Fibroblast of lung (primary cell): ENCODE data around the gene BAZ1A. TPM values are rescaled to one million over a fixed set of nuclear protein-coding genes. Genes with fewer than 3 reads are reported as not detected.

Source experiments
- DNase-seq, 2 donors: peaks; one replicate each; pipeline versions ENCODE4 v3.0.0 to v3.0.0-alpha.2; 2010; ENCODE audit warnings: low read depth in 2 of 2
- H2AFZ ChIP-seq: 2 replicates; pipeline ENCODE4 v1.5.1; 2012; ENCODE audit warnings: low read length, control low read depth, inconsistent platforms
- H3K27ac ChIP-seq: 2 replicates; pipeline ENCODE4 v1.5.1; 2011; ENCODE audit warnings: low read length, control low read depth; ENCODE audit not compliant: insufficient read depth
- H3K27me3 ChIP-seq: 2 replicates; pipeline ENCODE4 v1.5.1; 2011; ENCODE audit warnings: mild to moderate bottlenecking, low read length; ENCODE audit not compliant: control insufficient read depth, insufficient read depth
- H3K36me3 ChIP-seq: 2 replicates; pipeline ENCODE4 v1.5.1; 2011; ENCODE audit warnings: low read length; ENCODE audit not compliant: control insufficient read depth, insufficient read depth
- H3K4me1 ChIP-seq: 2 replicates; pipeline ENCODE4 v1.5.1; 2011; ENCODE audit warnings: low read length; ENCODE audit not compliant: control insufficient read depth, insufficient read depth; ENCODE audit errors: extremely low read depth
- H3K4me2 ChIP-seq: 2 replicates; pipeline ENCODE4 v1.5.1; 2011; ENCODE audit warnings: low read length, control low read depth; ENCODE audit not compliant: insufficient read depth; ENCODE audit errors: extremely low read depth
- H3K4me3 ChIP-seq, 4 experiments: fragments of 200-600 bp in 1 of 4; sonication (generic) in 1 of 4; replicated peaks in 1 of 4; 2 replicates each; pipeline ENCODE4 v1.5.1; 2011 to 2016; ENCODE audit warnings: low read length in 4 of 4, low read depth in 3 of 4, mild to moderate bottlenecking in 3 of 4, control low read depth in 2 of 4, inconsistent platforms in 1 of 4, mixed read lengths in 1 of 4; ENCODE audit not compliant: insufficient read depth in 1 of 4; ENCODE audit errors: control extremely low read depth in 1 of 4
- H3K79me2 ChIP-seq: 2 replicates; pipeline ENCODE4 v1.5.1; 2012; ENCODE audit warnings: mild to moderate bottlenecking, low read length, inconsistent platforms; ENCODE audit not compliant: control insufficient read depth, insufficient read depth
- H3K9ac ChIP-seq: 2 replicates; pipeline ENCODE4 v1.5.1; 2011; ENCODE audit warnings: mild to moderate bottlenecking, low read length, control low read depth; ENCODE audit not compliant: insufficient read depth
- H3K9me3 ChIP-seq: 2 replicates; pipeline ENCODE4 v1.5.1; 2012; ENCODE audit warnings: low read depth, low read length; ENCODE audit not compliant: control insufficient read depth, insufficient read depth
- H4K20me1 ChIP-seq: 2 replicates; pipeline ENCODE4 v1.5.1; 2011; ENCODE audit warnings: low read length; ENCODE audit not compliant: control insufficient read depth, insufficient read depth; ENCODE audit errors: extremely low read depth
- CTCF ChIP-seq, 2 donors: IDR thresholded peaks in 1 of 2; conservative IDR thresholded peaks in 1 of 2; 1 replicate in 1 of 2; 2 replicates in 1 of 2; pipeline ENCODE4 v1.5.1; 2011 to 2012; ENCODE audit warnings: low read length in 2 of 2, control low read depth in 1 of 2, inconsistent platforms in 1 of 2, low read depth in 1 of 2, mild to moderate bottlenecking in 1 of 2
- EZH2 ChIP-seq: IDR thresholded peaks from 2 replicates; pipeline ENCODE4 v1.5.1; 2012; ENCODE audit warnings: low read length, control low read depth, mild to moderate bottlenecking; ENCODE audit errors: missing control alignments
- polyA plus RNA-seq, 2 donors: library from polyadenylated mRNA; depleted of rRNA in 1 of 2; stranded (reverse) in 1 of 2; unstranded in 1 of 2; fragments of >200 nt; gene quantifications; 2 replicates each; pipeline ENCODE4 v1.2.1, GENCODE V29; 2011 to 2012; ENCODE audit warnings: missing spikeins in 1 of 2
- total RNA-seq: library from RNA; depleted of rRNA; stranded (reverse); fragments of >200 nt; gene quantifications from 2 replicates; pipeline ENCODE4 v1.2.1, GENCODE V29; 2014

The BAZ1A gene
- total and polyA plus RNA-seq, 2 donors (not counting 1 experiment from before 2014, with no cell fraction given), result 21.1 to 35.2 TPM

- no peaks in the 10 kb centered on the region for H3K9me3 ChIP-seq
- H3K9ac ChIP-seq, result no peak overlapping the region
- H3K4me2 ChIP-seq, result no peak overlapping the region
- H2AFZ ChIP-seq, result no peak overlapping the region
- no peak for TF ChIP-seq CTCF (conservative IDR thresholded peaks at IDR 0.05 in 1 of 2, IDR thresholded peaks at IDR 0.05 in 1 of 2; ENCODE audit: low read depth in 1 of 2, low read length in 2 of 2)
- no peak for TF ChIP-seq EZH2
- H4K20me1 ChIP-seq, result no peaks in the 10 kb centered on the region
- no peaks in the 10 kb centered on the region for H3K27me3 ChIP-seq
- no peaks in the 10 kb centered on the region for H3K79me2 ChIP-seq
- no peak overlapping the region for H3K27ac ChIP-seq
- H3K36me3 ChIP-seq, result peaks cover 2% of the 10 kb centered on the region
- H3K4me3 ChIP-seq, result no peak overlapping the region
- DNase-seq, result peak; percentile 58 to 69
- H3K4me1 ChIP-seq, result peaks cover 2% of the 10 kb centered on the region
Observed at GRCh38 chr14:34851395-34851794, 23.8 kb downstream of the BAZ1A start.

- H2AFZ ChIP-seq, result no peak overlapping the region
- peaks cover 9% of the 10 kb centered on the region for H3K4me1 ChIP-seq
- no peaks in the 10 kb centered on the region for H3K9me3 ChIP-seq
- no peaks in the 10 kb centered on the region for H4K20me1 ChIP-seq
- peaks cover 5% of the 10 kb centered on the region for H3K79me2 ChIP-seq
- TF ChIP-seq EZH2 (no peak), CTCF (conservative IDR thresholded peaks at IDR 0.05 in 1 of 2, IDR thresholded peaks at IDR 0.05 in 1 of 2; ENCODE audit: low read depth in 1 of 2, low read length in 2 of 2) (no peak)
- no peak overlapping the region for H3K9ac ChIP-seq
- no peak overlapping the region for H3K4me3 ChIP-seq
- DNase-seq, result no peak
- H3K36me3 ChIP-seq, result no peaks in the 10 kb centered on the region
- H3K27ac ChIP-seq, result no peak overlapping the region
- H3K4me2 ChIP-seq, result no peak overlapping the region
- H3K27me3 ChIP-seq, result no peaks in the 10 kb centered on the region
Observed at GRCh38 chr14:34845869-34846268, 29.3 kb downstream of the BAZ1A start.

GRCh38 chr14:34843011-34843554 lies 32.1 kb downstream of the BAZ1A start:
- H3K4me1 ChIP-seq, result peaks cover 9% of the 10 kb centered on the region
- H3K9ac ChIP-seq, result no peak overlapping the region
- H3K4me2 ChIP-seq, result peak overlapping the region; percentile 65
- no peaks in the 10 kb centered on the region for H3K36me3 ChIP-seq
- TF ChIP-seq EZH2 (no peak), CTCF (conservative IDR thresholded peaks at IDR 0.05 in 1 of 2, IDR thresholded peaks at IDR 0.05 in 1 of 2; ENCODE audit: low read depth in 1 of 2, low read length in 2 of 2) (no peak)
- H4K20me1 ChIP-seq, result no peaks in the 10 kb centered on the region
- no peaks in the 10 kb centered on the region for H3K27me3 ChIP-seq
- H3K9me3 ChIP-seq, result no peaks in the 10 kb centered on the region
- H3K4me3 ChIP-seq, result no peak overlapping the region
- H3K79me2 ChIP-seq, result peaks cover 9% of the 10 kb centered on the region
- H2AFZ ChIP-seq, result peak overlapping the region; percentile 57
- DNase-seq, result peak; percentile 75 to 80
- H3K27ac ChIP-seq, result peak overlapping the region; percentile 61
